ENCODE data around the gene MOAP1.

- TF ChIP-seq NANOG (IDR thresholded peaks at IDR 0.05; ENCODE audit: insufficient read depth, low read depth, low read length, poor library complexity, severe bottlenecking): no peak
- TF ChIP-seq ZNF274 (IDR thresholded peaks at IDR 0.05; ENCODE audit: borderline replicate concordance, extremely low read depth, low read length): no peak
Observed at GRCh38 chr14:93135399-93135798, 49.3 kb downstream of the MOAP1 start.
